ENCODE measurements around the gene CBARP.

CBARP gene

DNA sequence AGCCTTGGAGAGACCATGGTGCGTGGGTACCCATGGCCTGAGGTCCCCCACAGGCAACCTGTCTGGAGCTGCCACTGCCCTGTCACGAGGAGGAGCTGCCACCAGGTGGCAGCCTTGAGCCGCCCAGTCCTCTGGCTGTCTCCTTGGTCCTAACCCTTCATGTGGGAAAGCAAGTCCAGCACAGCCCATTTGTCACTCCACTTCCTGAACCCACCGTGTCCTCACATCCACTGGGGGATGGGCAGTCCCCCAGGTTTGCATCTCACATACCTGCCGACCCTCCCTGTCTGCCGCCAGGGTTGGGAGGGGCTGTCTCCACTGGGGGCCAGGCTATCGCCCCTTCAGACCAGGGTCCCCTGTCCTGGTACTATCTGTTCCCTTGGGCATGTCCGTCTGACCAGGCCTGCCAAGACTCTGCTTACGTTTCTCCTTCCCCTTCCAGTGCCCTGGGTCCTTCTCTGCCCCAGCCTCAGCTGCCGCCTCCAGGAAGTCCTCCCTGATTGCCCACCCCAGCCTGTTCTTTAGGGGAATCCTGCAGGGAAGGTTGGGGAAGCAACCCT lies 42.1 kb upstream of the CBARP start:
- Histone ChIP-seq H3K36me3 (ENCODE audit: insufficient read depth, low read length) (peaks cover 18% of the 10 kb centered on the region), H3K4me1 (ENCODE audit: insufficient read depth, low read length) (peaks cover 31% of the 10 kb centered on the region), H3K4me3 (ENCODE audit: low read length) (no peak overlapping the region), H3K27me3 (ENCODE audit: insufficient read depth, low read length) (no peaks in the 10 kb centered on the region), H3K9me3 (ENCODE audit: low read length) (no peaks in the 10 kb centered on the region), H2AFZ (ENCODE audit: low read depth, low read length) (no peak overlapping the region)

DNA sequence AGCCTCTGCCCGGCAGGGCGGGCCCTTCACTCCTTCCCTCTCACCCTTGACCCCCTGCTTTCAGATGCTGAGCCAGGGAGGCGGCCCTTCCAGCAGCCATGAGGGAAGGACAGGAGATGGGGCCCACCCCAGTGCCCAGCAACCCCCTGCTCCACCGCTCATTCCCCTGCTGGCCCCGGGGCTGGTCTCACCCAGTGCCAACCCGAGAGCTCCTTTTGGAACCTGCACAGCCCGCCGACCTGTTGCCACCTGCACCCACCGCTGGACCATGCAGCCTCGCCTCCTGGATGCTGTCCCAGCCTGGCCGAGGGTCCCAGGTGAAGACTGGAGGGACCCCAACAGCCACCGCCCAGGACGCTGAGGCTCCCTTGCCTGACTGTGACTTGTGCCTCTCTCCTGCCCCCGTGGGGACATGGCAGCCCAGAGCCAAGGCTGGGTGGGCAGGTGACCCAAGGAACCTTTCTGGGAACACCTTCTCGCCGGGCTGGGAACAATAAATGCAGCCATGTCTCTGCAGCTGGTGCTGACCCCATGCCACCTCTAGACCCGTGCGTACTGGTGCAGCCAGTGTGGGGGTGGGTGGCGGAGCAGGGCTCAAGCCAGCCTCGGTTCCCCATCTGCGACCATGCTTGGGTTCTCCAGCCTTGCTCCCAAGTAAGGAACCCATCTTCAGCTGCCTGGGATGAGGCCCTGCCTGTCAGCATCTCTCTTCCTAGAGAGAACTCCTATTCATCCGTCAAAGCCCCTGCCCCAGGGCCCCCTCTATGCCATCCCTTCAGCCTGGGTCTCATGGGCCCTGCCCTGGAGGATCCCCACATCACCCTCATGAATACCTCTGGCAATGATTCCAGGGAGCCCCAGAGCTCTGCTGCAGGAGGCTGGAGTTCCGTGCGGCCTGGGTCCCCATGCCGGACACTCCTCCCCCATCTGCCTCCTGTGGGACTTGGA lies 41.2 kb upstream of the CBARP start:
- Histone ChIP-seq H3K27me3 (ENCODE audit: insufficient read depth, low read length) (no peaks in the 10 kb centered on the region), H3K36me3 (ENCODE audit: insufficient read depth, low read length) (peaks cover 26% of the 10 kb centered on the region), H3K4me3 (ENCODE audit: low read length) (no peak overlapping the region), H3K9me3 (ENCODE audit: low read length) (no peaks in the 10 kb centered on the region), H3K4me1 (ENCODE audit: insufficient read depth, low read length) (peaks cover 30% of the 10 kb centered on the region), H2AFZ (ENCODE audit: low read depth, low read length) (no peak overlapping the region)

DNA sequence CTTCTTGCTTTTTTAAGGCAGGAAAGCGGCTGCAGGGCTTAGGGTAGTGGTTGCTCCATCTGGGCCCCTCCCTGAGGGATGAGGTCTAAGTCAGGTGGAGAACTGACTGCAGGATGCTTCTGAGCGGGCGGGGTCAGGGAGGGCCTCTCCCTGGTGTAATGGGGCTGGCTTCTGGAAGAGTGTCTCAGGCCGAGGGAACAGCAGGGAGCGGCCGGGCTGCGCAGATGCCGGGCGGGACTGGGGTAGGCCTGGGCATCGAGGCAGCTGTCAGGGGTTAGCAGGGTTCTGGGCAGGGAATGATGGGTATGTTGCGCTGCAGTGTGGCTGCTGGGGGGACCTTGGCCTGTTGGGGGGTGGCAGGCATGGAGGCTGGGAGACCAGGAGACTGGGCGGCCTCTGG lies 40.3 kb upstream of the CBARP start:
- H3K9me3 ChIP-seq (ENCODE audit: low read length) = no peaks in the 10 kb centered on the region
- H2AFZ ChIP-seq (ENCODE audit: low read depth, low read length) = no peak overlapping the region
- H3K36me3 ChIP-seq (ENCODE audit: insufficient read depth, low read length) = peaks cover 35% of the 10 kb centered on the region
- no peak overlapping the region for H3K4me3 ChIP-seq (ENCODE audit: low read length)
- no peaks in the 10 kb centered on the region for H3K27me3 ChIP-seq (ENCODE audit: insufficient read depth, low read length)
- peaks cover 28% of the 10 kb centered on the region for H3K4me1 ChIP-seq (ENCODE audit: insufficient read depth, low read length)

DNA sequence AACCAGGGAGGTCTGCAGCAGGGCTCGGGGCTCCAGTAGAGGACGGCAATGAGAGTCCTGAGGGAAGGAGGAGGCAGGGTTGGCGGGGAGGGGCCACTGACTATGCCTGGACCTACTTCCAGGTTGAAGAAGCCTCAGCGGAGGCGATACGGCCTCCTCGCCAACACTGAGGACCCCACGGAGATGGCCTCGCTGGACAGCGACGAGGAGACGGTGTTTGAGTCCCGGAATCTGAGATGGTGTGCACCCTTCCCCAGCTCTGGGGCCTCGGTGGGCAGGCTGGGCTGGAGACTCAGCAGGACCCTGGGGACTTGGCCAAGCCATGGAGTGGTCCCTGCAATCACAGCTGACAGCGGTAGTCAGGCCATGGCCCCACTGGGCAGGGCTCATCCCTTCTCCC lies 39.3 kb upstream of the CBARP start:
- Histone ChIP-seq H2AFZ (ENCODE audit: low read depth, low read length) (no peak overlapping the region), H3K4me3 (ENCODE audit: low read length) (no peak overlapping the region), H3K27me3 (ENCODE audit: insufficient read depth, low read length) (no peaks in the 10 kb centered on the region), H3K9me3 (ENCODE audit: low read length) (no peaks in the 10 kb centered on the region), H3K4me1 (ENCODE audit: insufficient read depth, low read length) (peaks cover 32% of the 10 kb centered on the region), H3K36me3 (ENCODE audit: insufficient read depth, low read length) (peaks cover 45% of the 10 kb centered on the region)

DNA sequence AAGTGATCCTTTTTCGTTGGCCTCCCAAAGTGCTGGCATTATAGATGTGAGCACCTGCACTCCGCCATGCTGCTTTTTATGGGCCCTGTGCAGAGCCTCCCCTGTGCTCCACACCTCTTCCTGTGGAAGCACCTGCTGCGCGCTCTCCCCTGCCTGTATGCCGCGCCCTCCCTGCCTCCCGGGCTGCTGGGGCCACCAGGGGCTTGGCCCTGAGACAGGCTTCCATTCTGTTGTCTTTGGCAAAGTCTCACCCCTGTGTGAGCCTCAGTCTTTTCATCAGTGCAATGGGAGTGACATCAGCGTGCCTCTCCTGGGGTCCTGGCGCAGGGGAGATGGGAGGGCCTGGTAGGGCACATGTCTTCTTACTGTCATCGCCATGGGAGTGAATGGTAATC lies 38.8 kb upstream of the CBARP start:
- no peak overlapping the region for H2AFZ ChIP-seq (ENCODE audit: low read depth, low read length)
- H3K36me3 ChIP-seq (ENCODE audit: insufficient read depth, low read length) = peaks cover 49% of the 10 kb centered on the region
- H3K9me3 ChIP-seq (ENCODE audit: low read length) = no peaks in the 10 kb centered on the region
- no peak overlapping the region for H3K4me3 ChIP-seq (ENCODE audit: low read length)
- peaks cover 36% of the 10 kb centered on the region for H3K4me1 ChIP-seq (ENCODE audit: insufficient read depth, low read length)
- H3K27me3 ChIP-seq (ENCODE audit: insufficient read depth, low read length) = no peaks in the 10 kb centered on the region

DNA sequence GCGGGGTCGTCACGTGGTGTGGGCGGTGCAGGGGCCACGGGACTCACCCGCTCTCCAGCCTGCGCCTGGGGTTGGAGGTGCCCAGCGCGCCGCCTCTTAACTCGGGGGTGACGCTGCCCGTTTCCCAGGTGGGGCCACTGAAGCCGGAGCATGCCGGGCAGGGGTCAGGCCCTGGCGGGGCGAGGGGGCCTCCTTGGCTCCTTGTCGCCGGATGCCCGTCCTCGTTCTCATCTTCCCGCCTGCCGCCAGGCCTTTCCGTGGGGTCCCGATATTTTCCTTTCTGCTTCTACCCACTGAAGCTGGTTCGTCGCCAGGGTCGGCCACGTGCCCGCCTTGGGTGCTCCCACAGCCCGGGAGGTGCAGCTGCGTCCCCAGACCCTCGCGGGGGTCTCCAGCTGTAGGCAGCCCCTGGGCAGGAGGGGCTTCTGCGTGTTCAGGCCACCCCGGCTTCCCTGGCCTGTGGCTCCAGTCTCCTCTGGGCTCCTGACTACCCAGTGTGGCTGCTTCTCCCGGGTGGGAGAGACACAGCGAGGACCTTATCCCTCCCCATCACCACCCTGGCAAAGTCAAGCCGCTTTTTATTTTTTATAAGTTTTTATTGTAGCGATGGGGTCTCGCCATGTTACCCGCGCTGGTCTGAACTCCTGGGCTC lies 38.3 kb upstream of the CBARP start:
- H3K27me3 ChIP-seq (ENCODE audit: insufficient read depth, low read length) = no peaks in the 10 kb centered on the region
- no peaks in the 10 kb centered on the region for H3K9me3 ChIP-seq (ENCODE audit: low read length)
- peaks cover 54% of the 10 kb centered on the region for H3K36me3 ChIP-seq (ENCODE audit: insufficient read depth, low read length)
- peaks cover 42% of the 10 kb centered on the region for H3K4me1 ChIP-seq (ENCODE audit: insufficient read depth, low read length)
- H2AFZ ChIP-seq (ENCODE audit: low read depth, low read length) = no peak overlapping the region
- H3K4me3 ChIP-seq (ENCODE audit: low read length) = peak overlapping the region; percentile 77

DNA sequence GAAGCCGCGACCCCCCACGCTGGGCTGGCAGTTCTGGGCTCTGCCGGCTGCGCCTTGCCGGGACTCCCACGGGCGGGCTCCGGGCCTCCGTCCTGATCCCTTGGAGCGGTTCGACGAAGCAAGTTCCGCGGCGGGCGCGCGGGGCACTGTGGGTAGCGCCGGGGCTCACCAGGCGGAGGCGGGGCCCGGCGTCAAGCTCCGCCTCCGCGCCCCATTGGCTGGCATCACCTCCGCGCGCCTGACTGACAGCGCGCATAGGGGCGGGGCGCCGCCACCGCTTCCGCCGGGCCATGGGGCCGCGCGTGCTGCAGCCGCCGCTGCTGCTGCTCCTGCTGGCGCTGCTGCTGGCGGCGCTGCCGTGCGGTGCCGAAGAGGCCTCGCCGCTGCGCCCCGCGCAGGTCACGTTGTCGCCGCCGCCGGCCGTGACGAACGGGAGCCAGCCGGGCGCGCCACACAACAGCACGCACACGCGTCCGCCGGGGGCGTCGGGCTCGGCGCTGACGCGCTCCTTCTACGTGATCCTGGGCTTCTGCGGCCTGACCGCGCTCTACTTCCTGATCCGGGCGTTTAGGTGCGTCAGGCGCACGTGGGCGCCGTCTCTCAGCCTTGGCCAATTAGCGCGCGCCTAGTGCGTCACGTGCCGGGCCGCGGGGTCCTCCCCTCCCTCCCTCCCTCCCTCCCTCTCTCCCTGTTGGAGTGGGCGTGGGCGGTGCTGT lies 37.6 kb upstream of the CBARP start, which contains the start of gene FAM174C:
TSS of gene FAM174C (plus strand) at position 271 of the 716 bp plus-strand sequence. CDS start at position 291, 20 bp downstream.
- peaks cover 49% of the 10 kb centered on the region for H3K4me1 ChIP-seq (ENCODE audit: insufficient read depth, low read length)
- H3K9me3 ChIP-seq (ENCODE audit: low read length) = no peaks in the 10 kb centered on the region
- H3K4me3 ChIP-seq (ENCODE audit: low read length) = peak within 1 kb of the TSS; percentile 77
- no peak within 1 kb of the TSS for H2AFZ ChIP-seq (ENCODE audit: low read depth, low read length)
- H3K27me3 ChIP-seq (ENCODE audit: insufficient read depth, low read length) = no peaks in the 10 kb centered on the region
- peaks cover 61% of the 10 kb centered on the region for H3K36me3 ChIP-seq (ENCODE audit: insufficient read depth, low read length)

DNA sequence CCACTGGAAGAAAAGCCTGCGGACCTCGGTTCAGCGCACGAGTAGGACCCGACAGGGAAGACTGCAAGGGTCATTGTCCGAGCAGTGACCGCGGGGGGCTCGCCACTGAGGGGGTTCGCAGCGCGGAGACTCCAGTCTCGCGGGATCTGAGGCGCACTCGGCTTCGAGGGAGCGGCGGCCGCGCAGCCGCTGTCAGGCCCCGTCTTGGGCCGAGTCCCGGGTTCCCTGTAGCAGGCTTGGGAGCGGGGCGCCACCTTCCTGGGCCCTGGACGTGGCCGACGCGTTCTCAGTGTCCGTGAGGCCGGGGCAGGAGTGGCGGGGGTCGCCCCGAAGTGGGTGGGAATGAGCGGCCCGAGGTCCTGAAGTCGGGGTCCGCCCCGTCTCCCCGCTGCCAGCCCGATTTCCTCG lies 37.1 kb upstream of the CBARP start:
- Histone ChIP-seq H3K36me3 (ENCODE audit: insufficient read depth, low read length) (peaks cover 65% of the 10 kb centered on the region), H3K4me1 (ENCODE audit: insufficient read depth, low read length) (peaks cover 54% of the 10 kb centered on the region), H3K9me3 (ENCODE audit: low read length) (no peaks in the 10 kb centered on the region), H2AFZ (ENCODE audit: low read depth, low read length) (no peak overlapping the region), H3K4me3 (ENCODE audit: low read length) (peak overlapping the region; percentile 77), H3K27me3 (ENCODE audit: insufficient read depth, low read length) (no peaks in the 10 kb centered on the region)

DNA sequence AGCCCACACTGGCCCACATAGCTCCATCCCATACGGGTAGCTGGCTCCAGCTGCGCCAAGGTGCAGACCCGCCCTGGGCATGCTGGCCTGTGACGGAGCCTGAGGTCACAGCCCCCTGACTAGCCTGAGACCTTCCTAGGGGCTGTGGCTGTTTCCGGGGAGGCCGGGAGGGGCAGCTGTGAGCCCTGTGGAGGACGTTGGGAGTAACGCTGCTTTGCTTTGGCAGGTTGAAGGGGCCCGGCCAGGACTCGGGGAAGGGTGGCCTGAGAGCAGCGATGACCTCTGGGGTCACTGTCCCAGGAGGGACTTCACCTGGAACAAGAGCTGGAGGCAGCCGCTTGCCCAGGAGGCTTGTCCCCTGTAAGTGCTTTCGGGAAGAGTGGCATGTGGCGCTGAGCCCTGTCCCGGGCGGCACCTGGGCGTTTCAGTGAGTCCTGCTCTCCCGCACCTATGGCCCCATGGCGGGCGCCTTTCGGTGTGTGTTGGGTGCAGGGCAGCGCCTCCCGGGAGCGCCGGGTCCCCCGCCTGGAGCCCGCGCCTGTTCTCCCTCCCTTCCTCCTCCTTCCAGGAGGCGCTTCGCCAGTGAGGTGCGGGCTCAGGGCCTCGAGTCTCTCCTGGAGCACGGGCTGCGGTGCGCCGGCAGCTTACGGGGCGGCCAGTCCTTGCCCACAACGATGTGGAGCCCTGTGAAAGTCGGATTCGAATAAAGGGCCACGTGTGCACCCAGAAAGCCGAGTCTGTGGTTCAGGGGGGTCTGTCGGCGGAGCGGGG lies 36.5 kb upstream of the CBARP start:
- no peaks in the 10 kb centered on the region for H3K27me3 ChIP-seq (ENCODE audit: insufficient read depth, low read length)
- peaks cover 56% of the 10 kb centered on the region for H3K4me1 ChIP-seq (ENCODE audit: insufficient read depth, low read length)
- H3K36me3 ChIP-seq (ENCODE audit: insufficient read depth, low read length) = peaks cover 62% of the 10 kb centered on the region
- H3K4me3 ChIP-seq (ENCODE audit: low read length) = peak overlapping the region; percentile 77
- no peaks in the 10 kb centered on the region for H3K9me3 ChIP-seq (ENCODE audit: low read length)
- no peak overlapping the region for H2AFZ ChIP-seq (ENCODE audit: low read depth, low read length)

DNA sequence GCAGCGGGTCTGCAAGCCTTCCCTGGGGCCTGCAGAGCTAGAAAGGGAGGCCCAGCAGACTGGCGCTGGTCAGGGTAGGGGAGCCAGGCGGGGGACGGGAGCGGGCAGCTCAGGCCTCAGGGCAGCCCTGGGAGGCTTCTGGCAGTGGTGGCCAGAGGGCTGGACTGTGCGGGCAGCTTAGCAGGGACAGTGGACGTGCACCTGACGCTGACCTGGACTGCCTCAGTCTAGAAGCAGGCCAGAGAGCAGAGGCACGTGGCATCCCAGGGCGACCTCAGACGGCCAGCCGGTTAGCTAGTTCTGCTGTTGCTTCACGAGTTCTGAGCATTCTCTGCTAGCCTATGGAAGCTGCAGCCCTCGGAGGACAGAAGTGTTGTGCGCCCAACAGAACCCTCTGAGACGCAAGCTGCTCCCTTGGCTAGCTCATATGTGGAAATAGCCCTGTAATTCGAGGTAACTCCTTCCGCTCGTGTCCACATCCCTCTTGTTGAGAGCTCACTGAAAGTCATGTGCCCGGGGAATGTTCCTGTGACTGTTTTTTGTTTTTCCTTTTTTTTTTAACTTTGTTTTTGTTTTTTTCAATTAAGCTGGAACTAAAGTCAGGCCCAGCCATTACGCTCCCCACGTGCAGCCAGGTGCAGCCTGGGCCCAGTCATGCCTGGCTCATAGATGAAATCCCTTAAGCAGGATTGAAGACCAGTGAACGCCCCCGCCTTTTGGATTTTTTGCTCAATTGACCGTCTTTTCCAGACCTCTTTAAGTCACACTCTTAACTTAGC lies 35.6 kb upstream of the CBARP start:
- Histone ChIP-seq H2AFZ (ENCODE audit: low read depth, low read length) (no peak overlapping the region), H3K9me3 (ENCODE audit: low read length) (no peaks in the 10 kb centered on the region), H3K27me3 (ENCODE audit: insufficient read depth, low read length) (no peaks in the 10 kb centered on the region), H3K4me1 (ENCODE audit: insufficient read depth, low read length) (peaks cover 61% of the 10 kb centered on the region), H3K36me3 (ENCODE audit: insufficient read depth, low read length) (peaks cover 56% of the 10 kb centered on the region), H3K4me3 (ENCODE audit: low read length) (no peak overlapping the region)

DNA sequence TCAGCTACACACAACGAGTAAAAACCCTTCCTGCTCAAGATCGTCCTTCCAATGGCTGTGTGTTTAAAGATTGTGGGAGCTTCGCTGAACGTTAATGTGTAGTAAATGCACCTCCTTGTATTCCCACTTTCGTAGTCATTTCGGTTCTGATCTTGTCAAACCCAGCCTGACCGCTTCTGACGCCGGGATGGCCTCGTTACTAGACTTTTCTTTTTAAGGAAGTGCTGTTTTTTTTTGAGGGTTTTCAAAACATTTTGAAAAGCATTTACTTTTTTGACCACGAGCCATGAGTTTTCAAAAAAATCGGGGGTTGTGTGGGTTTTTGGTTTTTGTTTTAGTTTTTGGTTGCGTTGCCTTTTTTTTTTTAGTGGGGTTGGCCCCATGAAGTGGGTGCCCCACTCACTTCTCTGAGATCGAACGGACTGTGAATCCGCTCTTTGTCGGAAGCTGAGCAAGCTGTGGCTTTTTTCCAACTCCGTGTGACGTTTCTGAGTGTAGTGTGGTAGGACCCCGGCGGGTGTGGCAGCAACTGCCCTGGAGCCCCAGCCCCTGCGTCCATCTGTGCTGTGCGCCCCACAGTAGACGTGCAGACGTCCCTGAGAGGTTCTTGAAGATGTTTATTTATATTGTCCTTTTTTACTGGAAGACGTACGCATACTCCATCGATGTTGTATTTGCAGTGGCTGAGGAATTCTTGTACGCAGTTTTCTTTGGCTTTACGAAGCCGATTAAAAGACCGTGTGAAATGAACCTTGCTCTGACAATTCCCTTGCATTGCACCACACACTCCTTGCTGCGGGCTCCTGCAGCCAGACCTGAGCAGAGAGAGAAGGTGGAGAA lies 34.8 kb upstream of the CBARP start:
- no peak overlapping the region for H3K4me3 ChIP-seq (ENCODE audit: low read length)
- H3K4me1 ChIP-seq (ENCODE audit: insufficient read depth, low read length) = peaks cover 69% of the 10 kb centered on the region
- no peaks in the 10 kb centered on the region for H3K27me3 ChIP-seq (ENCODE audit: insufficient read depth, low read length)
- peaks cover 52% of the 10 kb centered on the region for H3K36me3 ChIP-seq (ENCODE audit: insufficient read depth, low read length)
- no peaks in the 10 kb centered on the region for H3K9me3 ChIP-seq (ENCODE audit: low read length)
- H2AFZ ChIP-seq (ENCODE audit: low read depth, low read length) = no peak overlapping the region

Measured in neuron (in vitro differentiated cells).